GM21723 (cell line): ENCODE data around the gene TACSTD2.
"Not testable (repeated sequence)": the region's sequence is repeated elsewhere in the genome, so short reads cannot be mapped to it uniquely, and the experiment has no call there.

Source experiments
- ATAC-seq: cut with Tn5 transposase; IDR thresholded peaks from one replicate; pipeline ENCODE4 v1.9.1; 2021; ENCODE audit warnings: mild to moderate bottlenecking, moderate library complexity; ENCODE audit not compliant: unreplicated experiment

Gene TACSTD2

GRCh38 chr1:58568271-58568860 is 8.7 kb downstream of the TACSTD2 start:
- no peak for ATAC-seq

GRCh38 chr1:58566339-58566738 is 10.7 kb downstream of the TACSTD2 start:
- ATAC-seq: no peak

- ATAC-seq: not testable (repeated sequence)
These were observed 13.3 kb downstream of the TACSTD2 start for GRCh38 chr1:58563715-58564114.

GRCh38 chr1:58561633-58562032 is 15.4 kb downstream of the TACSTD2 start:
- no peak for ATAC-seq

- ATAC-seq: no peak
These were observed 21.7 kb downstream of the TACSTD2 start for GRCh38 chr1:58555393-58555792.

GRCh38 chr1:58551186-58552140 is 25.6 kb downstream of the TACSTD2 start:
- ATAC-seq: no peak

- ATAC-seq: not testable (repeated sequence)
These were observed 27.8 kb downstream of the TACSTD2 start for GRCh38 chr1:58549291-58549690.

GRCh38 chr1:58548371-58548770 is 28.7 kb downstream of the TACSTD2 start:
- ATAC-seq: no peak

- peak; percentile 94 for ATAC-seq
These were observed 30.3 kb downstream of the TACSTD2 start, which contains the start of gene OMA1 for GRCh38 chr1:58546520-58547308. Gene OMA1, minus strand, starts transcription at chr1:58546726. Its CDS starts 7,432 bp downstream, at chr1:58539294.

GRCh38 chr1:58545591-58546519 is 31.2 kb downstream of the TACSTD2 start:
- peak; percentile 69 for ATAC-seq

- ATAC-seq: no peak
These were observed 33.8 kb downstream of the TACSTD2 start for GRCh38 chr1:58543260-58543659.

- ATAC-seq: no peak
These were observed 37.5 kb downstream of the TACSTD2 start for GRCh38 chr1:58539553-58539952.

- ATAC-seq: no peak
These were observed 38.2 kb downstream of the TACSTD2 start for GRCh38 chr1:58538821-58539220.

- ATAC-seq: not testable (repeated sequence)
These were observed 45.2 kb downstream of the TACSTD2 start for GRCh38 chr1:58531842-58532241.

GRCh38 chr1:58529284-58529683 is 47.8 kb downstream of the TACSTD2 start:
- ATAC-seq: no peak

GRCh38 chr1:58528518-58528917 is 48.5 kb downstream of the TACSTD2 start:
- no peak for ATAC-seq
